ENCODE results near the gene FAM237A. TPM values are rescaled to one million over a fixed set of nuclear protein-coding genes. Genes with fewer than 3 reads are reported as not detected.

Gene FAM237A
- total and polyA plus RNA-seq, 4 donors: not detected

DNA sequence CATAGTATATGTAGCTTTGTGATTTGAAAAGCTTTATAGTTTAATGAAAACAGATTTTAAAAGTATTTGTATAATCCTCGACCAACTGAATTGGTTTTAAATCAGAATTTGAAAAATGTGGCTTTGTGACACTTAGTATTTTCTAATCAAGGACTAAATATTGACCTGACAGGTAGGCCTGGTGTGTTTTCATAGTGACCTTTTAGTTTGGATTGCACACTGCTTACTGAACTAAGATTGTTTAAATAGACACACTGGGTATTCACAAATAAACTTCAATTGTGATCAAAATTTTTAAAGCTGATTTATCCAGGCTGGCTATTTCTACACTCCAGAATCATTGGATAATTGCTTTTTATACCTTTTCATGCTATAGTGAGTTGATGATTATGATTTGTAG is 31.8 kb upstream of the FAM237A start:
- Histone ChIP-seq H3K9me3 (ENCODE audit: control insufficient read depth in 4 of 4, low read length in 3 of 4) (no peaks in the 10 kb centered on the region), H3K4me3 (ENCODE audit: low read depth in 1 of 3, low read length in 3 of 3) (no peak overlapping the region), H3K36me3 (ENCODE audit: control insufficient read depth in 4 of 4, insufficient read depth in 3 of 4, low read depth in 1 of 4, low read length in 3 of 4) (no peaks in the 10 kb centered on the region), H3K27ac (ENCODE audit: low read depth in 1 of 2, low read length in 2 of 2) (no peak overlapping the region), H3K9ac (ENCODE audit: low read depth in 1 of 2, low read length in 2 of 2) (no peak overlapping the region), H3K27me3 (ENCODE audit: control insufficient read depth in 4 of 4, insufficient read depth in 4 of 4, low read length in 3 of 4) (peaks cover 0 to 5% (median 0%) of the 10 kb centered on the region in 4 donors), H3K4me1 (ENCODE audit: control insufficient read depth in 4 of 4, insufficient read depth in 4 of 4, low read length in 3 of 4) (no peaks in the 10 kb centered on the region)
- WGBS: 45% methylated on average over 1 of the region's 1 CpG
- TF ChIP-seq HNF4G (IDR thresholded peaks at IDR 0.05) (no peak), HNF4A (conservative IDR thresholded peaks at IDR 0.05) (no peak), FOXA1 (IDR thresholded peaks at IDR 0.05) (no peak), RXRA (IDR thresholded peaks at IDR 0.05) (no peak), YY1 (IDR thresholded peaks at IDR 0.05) (no peak), EGR1 (IDR thresholded peaks at IDR 0.05; ENCODE audit: low read depth in 2 of 2) (no peak), TAF1 (conservative IDR thresholded peaks at IDR 0.05) (no peak), JUND (IDR thresholded peaks at IDR 0.05) (no peak), GABPA (IDR thresholded peaks at IDR 0.05 in 1 of 2, conservative IDR thresholded peaks at IDR 0.05 in 1 of 2) (no peak), FOXA2 (IDR thresholded peaks at IDR 0.05) (no peak), RAD21 (IDR thresholded peaks at IDR 0.05) (no peak), NR2F2 (IDR thresholded peaks at IDR 0.05) (no peak), SP1 (IDR thresholded peaks at IDR 0.05) (no peak)
- TF ChIP-seq, protein P1, sequence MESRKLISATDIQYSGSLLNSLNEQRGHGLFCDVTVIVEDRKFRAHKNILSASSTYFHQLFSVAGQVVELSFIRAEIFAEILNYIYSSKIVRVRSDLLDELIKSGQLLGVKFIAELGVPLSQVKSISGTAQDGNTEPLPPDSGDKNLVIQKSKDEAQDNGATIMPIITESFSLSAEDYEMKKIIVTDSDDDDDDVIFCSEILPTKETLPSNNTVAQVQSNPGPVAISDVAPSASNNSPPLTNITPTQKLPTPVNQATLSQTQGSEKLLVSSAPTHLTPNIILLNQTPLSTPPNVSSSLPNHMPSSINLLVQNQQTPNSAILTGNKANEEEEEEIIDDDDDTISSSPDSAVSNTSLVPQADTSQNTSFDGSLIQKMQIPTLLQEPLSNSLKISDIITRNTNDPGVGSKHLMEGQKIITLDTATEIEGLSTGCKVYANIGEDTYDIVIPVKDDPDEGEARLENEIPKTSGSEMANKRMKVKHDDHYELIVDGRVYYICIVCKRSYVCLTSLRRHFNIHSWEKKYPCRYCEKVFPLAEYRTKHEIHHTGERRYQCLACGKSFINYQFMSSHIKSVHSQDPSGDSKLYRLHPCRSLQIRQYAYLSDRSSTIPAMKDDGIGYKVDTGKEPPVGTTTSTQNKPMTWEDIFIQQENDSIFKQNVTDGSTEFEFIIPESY (IDR thresholded peaks at IDR 0.05): no peak
- TF ChIP-seq, protein P2, sequence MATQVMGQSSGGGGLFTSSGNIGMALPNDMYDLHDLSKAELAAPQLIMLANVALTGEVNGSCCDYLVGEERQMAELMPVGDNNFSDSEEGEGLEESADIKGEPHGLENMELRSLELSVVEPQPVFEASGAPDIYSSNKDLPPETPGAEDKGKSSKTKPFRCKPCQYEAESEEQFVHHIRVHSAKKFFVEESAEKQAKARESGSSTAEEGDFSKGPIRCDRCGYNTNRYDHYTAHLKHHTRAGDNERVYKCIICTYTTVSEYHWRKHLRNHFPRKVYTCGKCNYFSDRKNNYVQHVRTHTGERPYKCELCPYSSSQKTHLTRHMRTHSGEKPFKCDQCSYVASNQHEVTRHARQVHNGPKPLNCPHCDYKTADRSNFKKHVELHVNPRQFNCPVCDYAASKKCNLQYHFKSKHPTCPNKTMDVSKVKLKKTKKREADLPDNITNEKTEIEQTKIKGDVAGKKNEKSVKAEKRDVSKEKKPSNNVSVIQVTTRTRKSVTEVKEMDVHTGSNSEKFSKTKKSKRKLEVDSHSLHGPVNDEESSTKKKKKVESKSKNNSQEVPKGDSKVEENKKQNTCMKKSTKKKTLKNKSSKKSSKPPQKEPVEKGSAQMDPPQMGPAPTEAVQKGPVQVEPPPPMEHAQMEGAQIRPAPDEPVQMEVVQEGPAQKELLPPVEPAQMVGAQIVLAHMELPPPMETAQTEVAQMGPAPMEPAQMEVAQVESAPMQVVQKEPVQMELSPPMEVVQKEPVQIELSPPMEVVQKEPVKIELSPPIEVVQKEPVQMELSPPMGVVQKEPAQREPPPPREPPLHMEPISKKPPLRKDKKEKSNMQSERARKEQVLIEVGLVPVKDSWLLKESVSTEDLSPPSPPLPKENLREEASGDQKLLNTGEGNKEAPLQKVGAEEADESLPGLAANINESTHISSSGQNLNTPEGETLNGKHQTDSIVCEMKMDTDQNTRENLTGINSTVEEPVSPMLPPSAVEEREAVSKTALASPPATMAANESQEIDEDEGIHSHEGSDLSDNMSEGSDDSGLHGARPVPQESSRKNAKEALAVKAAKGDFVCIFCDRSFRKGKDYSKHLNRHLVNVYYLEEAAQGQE (IDR thresholded peaks at IDR 0.05): no peak
- TF ChIP-seq, protein P3, sequence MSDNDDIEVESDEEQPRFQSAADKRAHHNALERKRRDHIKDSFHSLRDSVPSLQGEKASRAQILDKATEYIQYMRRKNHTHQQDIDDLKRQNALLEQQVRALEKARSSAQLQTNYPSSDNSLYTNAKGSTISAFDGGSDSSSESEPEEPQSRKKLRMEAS (IDR thresholded peaks at IDR 0.05): no peak
- TF ChIP-seq, protein P4, sequence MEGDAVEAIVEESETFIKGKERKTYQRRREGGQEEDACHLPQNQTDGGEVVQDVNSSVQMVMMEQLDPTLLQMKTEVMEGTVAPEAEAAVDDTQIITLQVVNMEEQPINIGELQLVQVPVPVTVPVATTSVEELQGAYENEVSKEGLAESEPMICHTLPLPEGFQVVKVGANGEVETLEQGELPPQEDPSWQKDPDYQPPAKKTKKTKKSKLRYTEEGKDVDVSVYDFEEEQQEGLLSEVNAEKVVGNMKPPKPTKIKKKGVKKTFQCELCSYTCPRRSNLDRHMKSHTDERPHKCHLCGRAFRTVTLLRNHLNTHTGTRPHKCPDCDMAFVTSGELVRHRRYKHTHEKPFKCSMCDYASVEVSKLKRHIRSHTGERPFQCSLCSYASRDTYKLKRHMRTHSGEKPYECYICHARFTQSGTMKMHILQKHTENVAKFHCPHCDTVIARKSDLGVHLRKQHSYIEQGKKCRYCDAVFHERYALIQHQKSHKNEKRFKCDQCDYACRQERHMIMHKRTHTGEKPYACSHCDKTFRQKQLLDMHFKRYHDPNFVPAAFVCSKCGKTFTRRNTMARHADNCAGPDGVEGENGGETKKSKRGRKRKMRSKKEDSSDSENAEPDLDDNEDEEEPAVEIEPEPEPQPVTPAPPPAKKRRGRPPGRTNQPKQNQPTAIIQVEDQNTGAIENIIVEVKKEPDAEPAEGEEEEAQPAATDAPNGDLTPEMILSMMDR (IDR thresholded peaks at IDR 0.05; ENCODE audit: low read depth, low read length, missing input control): no peak
- TF ChIP-seq, protein P5, sequence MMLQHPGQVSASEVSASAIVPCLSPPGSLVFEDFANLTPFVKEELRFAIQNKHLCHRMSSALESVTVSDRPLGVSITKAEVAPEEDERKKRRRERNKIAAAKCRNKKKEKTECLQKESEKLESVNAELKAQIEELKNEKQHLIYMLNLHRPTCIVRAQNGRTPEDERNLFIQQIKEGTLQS (IDR thresholded peaks at IDR 0.05): no peak
- no peak for DNase-seq (ENCODE audit: low spot score)

All from liver (tissue), 9 donors.